GM10248 (cell line): ENCODE data around the gene EXTL1.

Experiments used
- CTCF ChIA-PET: fragments of 300-600 bp; sonication (Branson Sonifier 250); formaldehyde crosslinking; extraction: SDS; loops from one replicate; lab custom pipeline; 2021; ENCODE audit warnings: antibody characterized with exemption; lab: Yijun Ruan, JAX
- POLR2A ChIA-PET: fragments of 350-650 bp; sonication (Branson Sonifier 250); formaldehyde crosslinking; extraction: SDS; loops from one replicate; lab custom pipeline; 2020; ENCODE audit warnings: antibody characterized with exemption; lab: Yijun Ruan, JAX
- DNase-seq: peaks from one replicate; pipeline ENCODE4 v3.0.0; 2012; ENCODE audit errors: extremely low spot score
- CTCF ChIP-seq: IDR thresholded peaks from 2 replicates; pipeline ENCODE4 v1.5.1; 2012; ENCODE audit warnings: mild to moderate bottlenecking, low read depth; ENCODE audit errors: extremely low read depth, missing control alignments, control extremely low read depth

The EXTL1 gene

DNA sequence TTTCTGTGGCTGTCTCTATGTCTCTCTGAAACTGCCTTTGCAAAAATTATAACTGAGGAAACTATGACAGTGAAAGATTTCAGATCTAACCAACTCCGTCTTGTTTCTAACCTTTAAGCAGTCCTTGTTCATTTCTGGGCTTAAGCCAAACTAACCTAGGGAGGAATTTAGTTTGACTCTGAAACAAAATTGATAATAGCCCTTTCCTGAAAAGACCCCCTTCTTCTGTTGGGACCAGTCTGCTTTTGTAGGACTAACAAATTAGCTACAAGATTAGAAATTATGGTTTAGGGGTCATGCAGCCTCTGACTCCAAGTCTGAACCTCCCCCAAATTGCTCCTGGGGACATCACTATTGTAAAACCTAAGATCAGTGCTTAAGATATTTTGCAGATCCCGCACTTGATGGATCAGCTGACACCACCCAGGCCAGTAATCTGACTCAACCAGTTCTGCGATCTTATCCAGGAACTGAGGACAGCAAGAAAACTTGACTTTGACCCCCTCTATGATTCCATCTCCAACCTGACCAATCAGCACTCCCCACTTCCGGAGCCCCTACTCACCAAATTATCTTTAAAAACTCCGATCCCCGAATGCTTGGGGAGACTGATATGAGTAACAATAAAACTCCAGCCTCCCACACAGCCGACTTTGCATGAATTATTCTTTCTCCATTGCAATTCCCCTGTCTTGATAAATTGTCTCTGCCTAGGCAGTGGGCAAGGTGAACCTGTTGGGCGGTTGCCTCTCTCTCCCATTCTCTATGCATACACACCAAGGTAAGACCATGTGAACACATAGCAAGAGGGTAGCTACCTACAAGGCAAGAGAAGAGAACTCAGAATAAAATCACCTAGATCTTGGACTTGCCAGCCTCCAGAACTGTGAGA is 57.0 kb downstream of the EXTL1 start:
- POLR2A ChIA-PET = no interaction called here

GRCh38 chr1:26079178-26079563 is 57.6 kb downstream of the EXTL1 start:
- DNase-seq = no peak
- CTCF ChIA-PET = interaction anchor here (1.4 kb wide), 1 partner anchor 65 kb away, joined by 3 read pairs; no protein-coding TSS in a partner anchor
- POLR2A ChIA-PET = no interaction called here
- no peak for TF ChIP-seq CTCF

More for the DNA sequence above, 57.0 kb downstream of the EXTL1 start:
- CTCF ChIA-PET = interaction anchor here (0.9 to 1.6 kb wide), 5 partner anchors 41 to 317 kb away, joined by 3 to 4 read pairs (median 3); partner anchors contain the start of gene ZNF593
- no peak for DNase-seq
- TF ChIP-seq CTCF = no peak

DNA sequence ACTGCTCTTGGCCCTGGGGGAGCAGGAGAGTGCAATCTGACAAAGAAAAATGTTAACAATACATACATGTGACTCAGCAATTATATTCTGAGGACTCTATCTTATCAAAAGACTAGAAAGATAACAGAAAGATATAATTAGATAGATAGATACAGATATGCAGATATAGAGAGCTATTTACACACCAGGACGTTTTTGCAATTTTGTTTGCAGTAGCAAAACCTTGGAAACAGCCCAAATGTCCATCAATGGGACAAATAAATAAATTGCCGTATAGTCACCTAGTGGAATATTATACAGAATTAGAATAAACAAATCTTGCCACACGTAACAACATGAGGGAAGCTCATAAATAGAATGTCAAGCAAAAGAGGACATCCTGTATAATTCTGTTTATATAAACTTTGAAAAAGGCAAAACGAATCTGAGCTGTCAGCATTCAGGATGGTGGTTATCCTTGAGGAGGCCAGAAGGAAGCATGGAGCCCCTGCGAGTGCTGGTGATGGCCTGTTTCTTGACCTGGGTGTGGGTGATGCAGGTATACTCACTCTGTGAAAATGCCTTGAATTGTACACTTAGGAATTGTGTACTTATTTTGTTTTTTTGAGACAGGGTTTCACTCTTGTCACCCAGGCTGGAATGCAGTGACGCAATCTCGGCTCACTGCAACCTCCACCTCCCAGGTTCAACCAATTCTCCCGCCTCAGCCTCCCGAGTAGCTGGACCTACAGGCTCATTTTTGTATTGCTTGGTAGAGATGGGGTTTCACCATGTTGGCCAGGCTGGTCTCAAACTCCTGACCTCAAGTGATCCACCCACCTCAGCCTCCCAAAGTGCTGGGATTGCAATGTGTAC is 58.6 kb downstream of the EXTL1 start:
- TF ChIP-seq CTCF = no peak
- ChIA-PET CTCF (interaction anchor here (1.4 kb wide), 1 partner anchor 64 kb away, joined by 3 read pairs; no protein-coding TSS in a partner anchor), POLR2A (no interaction called here)
- DNase-seq = no peak

GRCh38 chr1:26081267-26082019 is 59.9 kb downstream of the EXTL1 start:
- TF ChIP-seq CTCF = no peak
- ChIA-PET CTCF (no interaction called here), POLR2A (no interaction called here)
- DNase-seq = no peak

DNA sequence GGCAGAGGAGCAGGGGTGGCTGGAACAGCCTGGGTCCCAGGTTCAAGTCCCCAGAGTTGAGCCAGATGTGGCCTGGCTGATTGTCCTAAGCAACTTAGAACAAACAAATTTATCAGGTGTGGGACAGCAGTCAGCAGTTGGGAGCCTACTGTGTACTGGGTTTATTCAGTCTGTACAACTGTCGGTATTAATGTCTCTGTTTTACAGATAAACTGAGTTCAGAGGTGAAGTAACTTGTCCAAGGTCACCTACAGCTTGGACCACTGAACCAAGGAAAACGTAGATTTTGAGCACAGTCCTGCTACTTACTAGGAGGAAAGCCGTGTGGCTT is 60.4 kb downstream of the EXTL1 start:
- ChIA-PET CTCF (no interaction called here), POLR2A (no interaction called here)
- no peak for TF ChIP-seq CTCF
- no peak for DNase-seq
